Fibroblast of upper back skin (primary cell): ENCODE results near the gene MGST2.

Source experiments
- DNase-seq: peaks from one replicate; pipeline ENCODE4 v3.0.0-alpha.2; 2013

The MGST2 gene

GRCh38 chr4:139744232-139744631 is 78.6 kb downstream of the MGST2 start:
- no peak for DNase-seq

- DNase-seq: no peak
These were observed 79.6 kb downstream of the MGST2 start for GRCh38 chr4:139745111-139745639.

GRCh38 chr4:139746431-139747171 is 81.0 kb downstream of the MGST2 start:
- no peak for DNase-seq

- DNase-seq: no peak
These were observed 83.7 kb downstream of the MGST2 start for GRCh38 chr4:139749338-139749737.

GRCh38 chr4:139749835-139750498 is 84.3 kb downstream of the MGST2 start:
- DNase-seq: no peak

GRCh38 chr4:139753686-139754085 is 88.1 kb downstream of the MGST2 start:
- DNase-seq: no peak
